ENCODE data around the gene MYO1F.
"Not testable (repeated sequence)": the region's sequence is repeated elsewhere in the genome, so short reads cannot be mapped to it uniquely, and the experiment has no call there.

MYO1F gene

GRCh38 chr19:8567522-8568172 is 9.6 kb downstream of the MYO1F start:
- no peak for DNase-seq (ENCODE audit: low read depth in 1 of 2, low spot score in 1 of 2)

- no peak for DNase-seq (ENCODE audit: low read depth in 1 of 2, low spot score in 1 of 2)
Observed at GRCh38 chr19:8566855-8567254, 10.4 kb downstream of the MYO1F start.

GRCh38 chr19:8564866-8565265 is 12.4 kb downstream of the MYO1F start:
- not testable (repeated sequence) for DNase-seq (ENCODE audit: low read depth in 1 of 2, low spot score in 1 of 2)

- no peak for DNase-seq (ENCODE audit: low read depth in 1 of 2, low spot score in 1 of 2)
Observed at GRCh38 chr19:8561075-8561764, 16.0 kb downstream of the MYO1F start.

- no peak for DNase-seq (ENCODE audit: low read depth in 1 of 2, low spot score in 1 of 2)
Observed at GRCh38 chr19:8558325-8558724, 18.9 kb downstream of the MYO1F start.

- DNase-seq (ENCODE audit: low read depth in 1 of 2, low spot score in 1 of 2) = no peak
Observed at GRCh38 chr19:8557642-8558238, 19.5 kb downstream of the MYO1F start.

GRCh38 chr19:8553729-8554128 is 23.5 kb downstream of the MYO1F start:
- DNase-seq (ENCODE audit: low read depth in 1 of 2, low spot score in 1 of 2) = not testable (repeated sequence)

GRCh38 chr19:8552810-8553209 is 24.4 kb downstream of the MYO1F start:
- no peak for DNase-seq (ENCODE audit: low read depth in 1 of 2, low spot score in 1 of 2)

GRCh38 chr19:8550070-8550469 is 27.2 kb downstream of the MYO1F start:
- DNase-seq (ENCODE audit: low read depth in 1 of 2, low spot score in 1 of 2) = no peak

- no peak for DNase-seq (ENCODE audit: low read depth in 1 of 2, low spot score in 1 of 2)
Observed at GRCh38 chr19:8545743-8546142, 31.5 kb downstream of the MYO1F start.

- no peak for DNase-seq (ENCODE audit: low read depth in 1 of 2, low spot score in 1 of 2)
Observed at GRCh38 chr19:8544168-8544567, 33.1 kb downstream of the MYO1F start.

- DNase-seq (ENCODE audit: low read depth in 1 of 2, low spot score in 1 of 2) = no peak
Observed at GRCh38 chr19:8539621-8540149, 37.6 kb downstream of the MYO1F start.

GRCh38 chr19:8537099-8537498 is 40.1 kb downstream of the MYO1F start:
- DNase-seq (ENCODE audit: low read depth in 1 of 2, low spot score in 1 of 2) = no peak

GRCh38 chr19:8536282-8536681 is 41.0 kb downstream of the MYO1F start:
- no peak for DNase-seq (ENCODE audit: low read depth in 1 of 2, low spot score in 1 of 2)

- no peak for DNase-seq (ENCODE audit: low read depth in 1 of 2, low spot score in 1 of 2)
Observed at GRCh38 chr19:8532225-8532624, 45.0 kb downstream of the MYO1F start.

GRCh38 chr19:8531470-8531869 is 45.8 kb downstream of the MYO1F start:
- no peak for DNase-seq (ENCODE audit: low read depth in 1 of 2, low spot score in 1 of 2)

GRCh38 chr19:8530061-8530679 is 47.1 kb downstream of the MYO1F start:
- DNase-seq (ENCODE audit: low read depth in 1 of 2, low spot score in 1 of 2) = no peak

GRCh38 chr19:8529369-8530006 is 47.8 kb downstream of the MYO1F start:
- no peak for DNase-seq (ENCODE audit: low read depth in 1 of 2, low spot score in 1 of 2)

- no peak for DNase-seq (ENCODE audit: low read depth in 1 of 2, low spot score in 1 of 2)
Observed at GRCh38 chr19:8528500-8528899, 48.7 kb downstream of the MYO1F start.

- DNase-seq (ENCODE audit: low read depth in 1 of 2, low spot score in 1 of 2) = no peak
Observed at GRCh38 chr19:8526345-8527091, 50.7 kb downstream of the MYO1F start.

- DNase-seq (ENCODE audit: low read depth in 1 of 2, low spot score in 1 of 2) = no peak
Observed at GRCh38 chr19:8525401-8525684, 51.9 kb downstream of the MYO1F start.
